Measurements from ENCODE around the gene TBKBP1.
A peak's percentile ranks its signal among the peaks of the same experiment; 100 is the strongest.

DNA sequence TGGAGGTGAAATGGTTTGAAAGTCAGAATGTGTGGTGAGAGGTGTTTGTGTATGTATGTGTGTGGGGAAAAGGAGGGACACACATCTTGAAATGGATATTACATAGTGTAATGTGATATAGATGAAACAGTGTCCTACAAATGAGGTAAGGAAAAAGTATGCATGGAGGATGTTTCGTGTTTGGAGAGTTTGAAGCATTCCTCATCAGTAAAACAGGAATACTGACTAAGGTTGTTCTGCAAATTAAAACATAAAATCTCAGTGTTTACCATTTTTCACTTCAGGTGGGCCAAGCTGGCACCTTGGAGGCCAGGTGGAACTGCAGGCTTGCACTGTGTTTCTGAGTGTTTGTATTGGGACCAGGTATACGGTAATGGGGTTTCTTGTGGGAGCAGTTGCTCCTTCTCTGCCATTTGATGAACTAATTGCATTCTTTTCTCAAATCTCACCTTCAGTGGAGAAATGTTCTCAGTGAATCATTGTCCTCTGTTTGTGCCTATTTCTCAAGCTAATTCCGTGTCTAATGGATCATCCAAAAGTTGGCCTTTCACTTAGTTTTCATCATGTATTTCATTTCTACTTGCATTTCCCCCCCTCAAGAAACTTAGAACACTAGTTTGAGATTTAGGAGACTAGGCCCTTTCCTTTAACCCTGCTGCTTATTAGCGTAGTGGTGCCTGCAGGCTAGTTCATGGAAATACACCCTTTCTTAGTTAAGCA lies 8.2 kb upstream of the TBKBP1 start:
- TF ChIP-seq, protein P1, sequence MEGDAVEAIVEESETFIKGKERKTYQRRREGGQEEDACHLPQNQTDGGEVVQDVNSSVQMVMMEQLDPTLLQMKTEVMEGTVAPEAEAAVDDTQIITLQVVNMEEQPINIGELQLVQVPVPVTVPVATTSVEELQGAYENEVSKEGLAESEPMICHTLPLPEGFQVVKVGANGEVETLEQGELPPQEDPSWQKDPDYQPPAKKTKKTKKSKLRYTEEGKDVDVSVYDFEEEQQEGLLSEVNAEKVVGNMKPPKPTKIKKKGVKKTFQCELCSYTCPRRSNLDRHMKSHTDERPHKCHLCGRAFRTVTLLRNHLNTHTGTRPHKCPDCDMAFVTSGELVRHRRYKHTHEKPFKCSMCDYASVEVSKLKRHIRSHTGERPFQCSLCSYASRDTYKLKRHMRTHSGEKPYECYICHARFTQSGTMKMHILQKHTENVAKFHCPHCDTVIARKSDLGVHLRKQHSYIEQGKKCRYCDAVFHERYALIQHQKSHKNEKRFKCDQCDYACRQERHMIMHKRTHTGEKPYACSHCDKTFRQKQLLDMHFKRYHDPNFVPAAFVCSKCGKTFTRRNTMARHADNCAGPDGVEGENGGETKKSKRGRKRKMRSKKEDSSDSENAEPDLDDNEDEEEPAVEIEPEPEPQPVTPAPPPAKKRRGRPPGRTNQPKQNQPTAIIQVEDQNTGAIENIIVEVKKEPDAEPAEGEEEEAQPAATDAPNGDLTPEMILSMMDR (conservative IDR thresholded peaks at IDR 0.05 in 1 of 2, IDR thresholded peaks at IDR 0.05 in 1 of 2; ENCODE audit: low read depth in 1 of 2, low read length in 2 of 2) = peak in 1 of 2 donors; percentile 22
- TF ChIP-seq EZH2 (IDR thresholded peaks at IDR 0.05; ENCODE audit: low read length, missing control alignments) = no peak

Data from fibroblast of lung (primary cell).